SK-N-MC (cell line): ENCODE measurements around the gene CHST15.

Source experiments
- EZH2 ChIP-seq: fragments of 200-600 bp; sonication (generic); IDR thresholded peaks from one replicate; pipeline ENCODE4 v1.6.1; 2017; ENCODE audit warnings: antibody characterized with exemption
- POLR2AphosphoS5 ChIP-seq: IDR thresholded peaks from 2 replicates; pipeline ENCODE4 v1.6.1; 2012; ENCODE audit warnings: mild to moderate bottlenecking, low read depth, low read length, borderline replicate concordance

DNA sequence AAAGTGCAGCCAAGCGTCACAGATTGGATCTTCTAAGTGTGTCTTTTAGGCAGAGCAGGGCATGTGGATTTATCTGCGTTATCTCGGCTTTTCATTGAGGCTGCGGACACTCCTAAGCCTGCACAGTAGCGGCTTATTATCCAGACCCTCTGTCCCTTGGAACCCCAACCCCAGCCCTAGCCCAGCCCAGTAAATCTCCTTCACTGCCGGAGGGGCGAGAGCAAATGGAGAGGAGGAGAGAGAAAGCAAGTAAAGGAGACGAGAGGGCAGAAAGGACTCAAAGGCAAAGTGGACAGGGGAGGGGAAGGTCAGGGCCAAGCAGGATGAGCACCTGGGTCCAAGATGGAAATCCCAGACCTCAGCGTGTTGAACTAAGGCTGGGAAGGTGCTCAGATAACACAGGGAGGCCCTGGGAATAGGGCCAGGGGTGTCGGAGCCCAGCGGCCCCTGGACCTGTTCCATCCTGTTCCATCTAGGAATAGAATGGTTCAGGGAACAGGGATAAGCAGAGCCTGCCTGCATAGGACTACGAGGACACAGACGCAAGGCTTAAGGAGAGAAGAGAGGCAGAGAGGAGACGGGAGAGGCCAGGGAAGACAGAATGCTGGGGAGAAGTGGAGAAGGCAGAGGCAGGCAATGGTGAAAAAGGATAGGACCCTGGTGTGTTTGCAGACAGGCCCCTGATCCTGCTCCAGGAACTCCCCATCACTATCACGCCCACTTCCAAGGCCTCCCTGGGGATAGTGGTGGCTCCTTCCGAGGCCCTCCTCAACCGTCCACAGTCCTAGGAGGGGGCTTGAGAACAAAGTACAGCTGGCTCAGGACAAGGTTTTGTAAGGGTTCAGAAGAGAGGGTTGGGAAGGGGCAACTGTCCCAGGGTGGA lies 99.6 kb downstream of the CHST15 start:
- TF ChIP-seq EZH2, result no peak
- no peak for TF ChIP-seq POLR2AphosphoS5
